K562 (cell line): Measurements from ENCODE around the gene DGUOK. TPM values are rescaled to one million over a fixed set of nuclear protein-coding genes. Genes with fewer than 3 reads are reported as not detected.

ENCODE experiments used
- AFF4 ChIP-seq: sonication (generic); formaldehyde crosslinking; IDR thresholded peaks from 2 replicates; pipeline ENCODE4 v1.8.0; 2023; ENCODE audit warnings: mild to moderate bottlenecking, missing genetic modification reagents
- CAMTA2 ChIP-seq: fragments of 250-450 bp; sonication (Bioruptor Pico); conservative IDR thresholded peaks from 2 replicates; pipeline ENCODE4 v1.5.1; 2022
- CLOCK ChIP-seq: fragments of 250-450 bp; sonication (Bioruptor Pico); IDR thresholded peaks from 2 replicates; pipeline ENCODE4 v1.4.0; 2020; ENCODE audit warnings: mild to moderate bottlenecking, moderate library complexity, borderline replicate concordance
- CREB1 ChIP-seq, 2 experiments: sonication (generic) in 1 of 2; formaldehyde crosslinking in 1 of 2; IDR thresholded peaks; 2 replicates each; pipeline versions ENCODE4 v1.6.1 to v1.8.0; 2012 to 2022; ENCODE audit warnings: inconsistent platforms in 1 of 2, mild to moderate bottlenecking in 1 of 2, missing genetic modification reagents in 1 of 2, moderate library complexity in 1 of 2
- HINFP ChIP-seq: fragments of 450-650 bp; conservative IDR thresholded peaks from 2 replicates; pipeline ENCODE4 v1.6.1; 2016; ENCODE audit warnings: missing genetic modification characterization, low read depth, mild to moderate bottlenecking, control low read depth, missing compliant biosample characterization
- IFI16 ChIP-seq: fragments of 250-450 bp; sonication (Bioruptor Pico); IDR thresholded peaks from 2 replicates; pipeline ENCODE4 v2.1.2; 2022; ENCODE audit warnings: mild to moderate bottlenecking, inconsistent platforms
- LARP7 ChIP-seq: fragments of 450-650 bp; IDR thresholded peaks from 2 replicates; pipeline ENCODE4 v1.6.1; 2016
- PML ChIP-seq: IDR thresholded peaks from 2 replicates; pipeline ENCODE4 v1.6.1; 2012; ENCODE audit warnings: low read length, inconsistent platforms
- RBM14 ChIP-seq: fragments of 200-400 bp; formaldehyde crosslinking; IDR thresholded peaks from 2 replicates; pipeline ENCODE4 v1.6.1; 2018; ENCODE audit warnings: low read depth, mild to moderate bottlenecking, low read length, moderate library complexity, borderline replicate concordance; ENCODE audit not compliant: insufficient read depth
- SMAD3 ChIP-seq: fragments of 450-650 bp; formaldehyde crosslinking; conservative IDR thresholded peaks from 2 replicates; pipeline ENCODE4 v1.4.0; 2020; ENCODE audit warnings: mild to moderate bottlenecking
- TFAM ChIP-seq: fragments of 250-450 bp; sonication (Bioruptor Pico); conservative IDR thresholded peaks from 2 replicates; pipeline ENCODE4 v1.5.0; 2021; ENCODE audit warnings: mild to moderate bottlenecking, moderate library complexity
- WHSC1 ChIP-seq: IDR thresholded peaks from one replicate; pipeline ENCODE4 v1.6.1; 2012; ENCODE audit warnings: low read length, control low read depth, inconsistent platforms
- ZNF232 ChIP-seq: sonication (generic); formaldehyde crosslinking; IDR thresholded peaks from 2 replicates; pipeline ENCODE4 v1.8.0; 2022; ENCODE audit warnings: mild to moderate bottlenecking, missing genetic modification reagents
- ZNF280B ChIP-seq: fragments of 250-450 bp; sonication (Bioruptor Pico); IDR thresholded peaks from 2 replicates; pipeline ENCODE4 v1.5.1; 2021; ENCODE audit warnings: mild to moderate bottlenecking
- ZNF449 ChIP-seq: fragments of 250-450 bp; sonication (Bioruptor Pico); IDR thresholded peaks from 2 replicates; pipeline ENCODE4 v1.8.0; 2022; ENCODE audit warnings: moderate library complexity, mild to moderate bottlenecking, inconsistent platforms
- polyA plus RNA-seq, 8 experiments: library from polyadenylated mRNA; depleted of rRNA in 4 of 8; stranded (reverse) in 5 of 8; unstranded in 3 of 8; fragments of >200 nt; fragmentation: Nextera tagmentation in 2 of 8; fragmentation: Illumina TruSeq in 1 of 8; extraction: Ambion mirVana in 2 of 8; extraction: Trizol in 1 of 8; gene quantifications; 2 replicates each; pipeline versions ENCODE4 v1.2.1 to v1.2.3, GENCODE V29; 2011 to 2014; ENCODE audit warnings: inconsistent platforms in 1 of 8, missing spikeins in 1 of 8
- total RNA-seq, 7 experiments: library from RNA; depleted of rRNA in 6 of 7; stranded (reverse); fragments of >200 nt in 6 of 7; fragmentation: Illumina TruSeq in 2 of 7; extraction: Trizol in 2 of 7; gene quantifications; 2 replicates each; pipeline versions ENCODE4 v1.2.1 to v1.2.3, GENCODE V29; 2011 to 2021; ENCODE audit warnings: low replicate concordance in 1 of 7

DGUOK gene
- total and polyA plus RNA-seq, 9 of the 15 experiments (the other 6 are each of a cell fraction or from before 2014, with no cell fraction given) = 67.0 to 288 (median 126) TPM

GRCh38 chr2:73983322-73984202 lies 56.9 kb downstream of the DGUOK start (continued):
- TF ChIP-seq ZNF449 (CRISPR knock-in tag) = no peak
- 0 out of 2 replicates have a peak, but pooled peaks have one; percentile 58 for TF ChIP-seq ZNF232
- TF ChIP-seq PML = no peak
- TF ChIP-seq ZNF280B (CRISPR knock-in tag) = no peak
- no peak for TF ChIP-seq TFAM
- TF ChIP-seq CREB1 (IDR thresholded peaks at IDR 0.05) = no peak
- TF ChIP-seq CREB1 (CRISPR knock-in tag; IDR thresholded peaks at IDR 0.05) = no peak
- no peak for TF ChIP-seq IFI16
- no peak for TF ChIP-seq SMAD3
- TF ChIP-seq RBM14 = no peak
- TF ChIP-seq AFF4 (CRISPR knock-in tag) = no peak
- TF ChIP-seq CAMTA2 (CRISPR knock-in tag) = no peak
- no peak for TF ChIP-seq LARP7
- TF ChIP-seq HINFP (tag) = no peak
- TF ChIP-seq WHSC1 = no peak
- no peak for TF ChIP-seq CLOCK
